GM08714 (cell line): ENCODE measurements around the gene MON1B.
"Not testable (repeated sequence)": the region's sequence is repeated elsewhere in the genome, so short reads cannot be mapped to it uniquely, and the experiment has no call there.

ENCODE experiments used
- H3K4me3 ChIP-seq: fragments of 200-500 bp; sonication (Bioruptor generic); 2 replicates; pipeline ENCODE4 v1.5.1; 2014; ENCODE audit warnings: mild to moderate bottlenecking, low read length, inconsistent platforms
- ZNF274 ChIP-seq: IDR thresholded peaks from 2 replicates; pipeline ENCODE4 v1.6.1; 2012; ENCODE audit warnings: mild to moderate bottlenecking, low read depth, low read length

MON1B gene

GRCh38 chr16:77212741-77213541, 22.0 kb downstream of the MON1B start:
- no peak for TF ChIP-seq ZNF274
- peak overlapping the region; percentile 72 for H3K4me3 ChIP-seq

DNA sequence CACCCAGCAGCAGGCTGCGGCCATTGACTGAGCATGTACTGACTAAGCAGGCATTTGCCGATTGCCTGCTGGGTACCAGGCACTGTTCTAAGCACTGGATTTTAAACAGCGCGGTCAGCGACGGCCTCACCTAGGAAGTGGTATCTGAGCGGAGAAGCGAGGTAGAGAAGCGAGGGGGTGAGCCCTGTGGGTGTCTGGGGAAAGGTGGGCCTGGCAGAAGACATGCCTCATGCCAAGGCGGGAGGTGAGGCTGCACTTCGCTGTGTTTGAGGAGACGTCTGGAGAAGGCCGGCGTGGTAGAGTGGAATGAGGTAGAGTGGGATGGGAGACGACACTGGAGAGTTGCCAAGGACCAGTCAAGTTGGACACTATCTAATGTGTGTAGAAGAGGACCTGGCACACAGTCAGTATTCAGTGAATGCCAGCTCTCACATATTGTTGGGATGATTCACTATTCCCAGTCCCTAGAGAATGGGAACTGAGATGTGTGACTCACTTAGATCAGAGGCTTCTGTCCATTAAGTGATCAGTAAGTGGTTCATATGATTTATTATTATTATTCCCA, 22.6 kb downstream of the MON1B start:
- H3K4me3 ChIP-seq, result no peak overlapping the region
- TF ChIP-seq ZNF274, result no peak

DNA sequence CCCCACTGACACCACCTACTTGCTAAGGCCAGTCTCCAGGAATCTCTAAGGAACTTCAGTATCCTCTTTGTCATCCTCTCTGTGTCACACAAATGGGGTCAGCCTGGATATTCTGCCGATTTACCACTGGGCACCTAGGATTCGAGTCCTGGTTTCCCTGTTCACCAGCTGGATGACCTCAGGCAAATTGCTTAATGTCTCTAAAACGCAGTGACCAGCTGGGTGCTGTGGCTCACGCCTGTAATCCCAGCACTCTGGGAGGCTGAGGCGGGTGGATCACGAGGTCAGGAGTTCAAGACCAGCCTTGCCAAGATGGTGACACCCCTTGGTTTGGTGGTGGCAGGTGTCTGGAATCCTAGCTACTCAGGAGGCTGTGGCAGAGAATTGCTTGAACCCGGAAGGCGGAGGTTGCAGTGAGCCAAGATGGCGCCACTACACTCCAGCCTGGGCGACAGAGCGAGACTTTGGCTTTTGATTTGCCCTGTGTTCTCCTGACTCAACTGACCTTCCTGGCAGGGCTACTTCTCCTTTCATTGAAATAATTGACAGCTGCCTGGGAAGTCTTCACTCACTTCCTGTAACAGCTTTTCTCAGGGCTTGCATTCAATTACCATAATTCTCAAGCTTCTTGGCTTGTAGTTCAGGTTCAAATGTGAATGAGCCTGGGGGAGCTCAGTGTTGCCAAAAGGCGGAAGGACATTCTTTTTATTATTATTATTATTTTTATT, 23.6 kb downstream of the MON1B start:
- H3K4me3 ChIP-seq, result no peak overlapping the region
- no peak for TF ChIP-seq ZNF274

DNA sequence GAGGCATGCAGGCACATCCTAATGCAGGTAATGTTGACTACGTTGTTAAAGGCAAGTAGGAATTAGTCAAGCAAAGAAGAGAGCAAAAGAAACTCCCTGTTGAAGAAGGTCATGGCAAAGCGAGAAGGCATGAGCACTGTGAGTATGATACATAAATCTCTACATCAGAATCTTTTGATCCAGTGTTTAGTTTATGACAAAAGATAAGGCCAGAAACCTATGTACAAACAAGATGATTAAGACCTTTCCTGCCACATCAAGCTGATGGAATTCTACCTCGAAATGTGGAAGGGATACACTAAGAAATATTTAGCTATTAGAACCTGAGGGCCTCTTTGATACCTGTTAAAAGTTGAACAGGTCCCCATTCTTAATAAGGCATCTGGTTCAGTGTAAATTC, 28.4 kb downstream of the MON1B start:
- no peak overlapping the region for H3K4me3 ChIP-seq
- no peak for TF ChIP-seq ZNF274

- TF ChIP-seq ZNF274, result no peak
These were observed 29.4 kb downstream of the MON1B start for GRCh38 chr16:77220427-77220826.

DNA sequence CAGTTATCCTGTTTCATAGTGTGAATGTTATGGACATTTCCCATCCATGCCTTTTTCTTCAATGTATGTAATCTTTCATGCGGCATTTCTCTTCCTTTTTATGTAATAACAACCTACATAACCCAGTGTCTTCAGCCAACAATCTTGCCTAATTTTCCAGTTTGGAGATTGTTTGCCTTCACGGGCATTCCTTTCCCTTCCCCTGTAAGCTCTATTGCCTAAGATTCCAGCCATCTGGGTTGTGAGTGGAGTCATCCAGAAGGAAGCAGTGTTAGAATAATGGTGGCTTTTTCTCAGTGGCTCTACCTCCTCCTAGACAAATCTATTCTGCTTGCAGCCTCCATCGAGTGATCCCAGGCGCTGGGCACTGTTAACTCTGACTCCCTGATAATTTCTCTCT, 30.5 kb downstream of the MON1B start:
- TF ChIP-seq ZNF274, result no peak
- no peak overlapping the region for H3K4me3 ChIP-seq

More at GRCh38 chr16:77220427-77220826, 29.4 kb downstream of the MON1B start:
- H3K4me3 ChIP-seq, result no peak overlapping the region

DNA sequence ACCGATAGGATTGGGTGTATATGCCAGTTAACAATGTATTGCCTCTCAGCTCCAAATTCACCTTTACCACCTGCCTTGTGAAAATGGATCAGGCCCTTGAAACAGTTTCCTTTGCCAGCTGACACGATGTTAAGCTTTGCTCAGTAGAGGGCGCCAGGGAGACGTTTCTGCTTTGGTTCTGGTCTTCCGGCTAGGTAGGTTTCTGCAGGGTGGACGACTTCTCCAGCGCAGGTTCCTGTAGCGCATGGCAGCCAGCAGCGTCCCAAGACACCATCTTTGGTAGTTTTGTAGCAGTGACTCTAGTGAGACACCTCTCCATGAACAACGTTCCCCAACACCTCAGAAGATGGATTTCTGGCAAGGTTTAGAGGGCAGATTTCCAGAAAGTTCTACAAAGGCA, 32.2 kb downstream of the MON1B start:
- no peak overlapping the region for H3K4me3 ChIP-seq
- no peak for TF ChIP-seq ZNF274

- H3K4me3 ChIP-seq, result no peak overlapping the region
- no peak for TF ChIP-seq ZNF274
These were observed 34.2 kb downstream of the MON1B start for GRCh38 chr16:77225182-77225581.

GRCh38 chr16:77227745-77228144, 36.8 kb downstream of the MON1B start:
- no peak overlapping the region for H3K4me3 ChIP-seq
- no peak for TF ChIP-seq ZNF274

GRCh38 chr16:77231047-77231446, 40.1 kb downstream of the MON1B start:
- no peak for TF ChIP-seq ZNF274

GRCh38 chr16:77233799-77234519, 43.0 kb downstream of the MON1B start:
- no peak for TF ChIP-seq ZNF274
- H3K4me3 ChIP-seq, result no peak overlapping the region

More at GRCh38 chr16:77231047-77231446, 40.1 kb downstream of the MON1B start:
- H3K4me3 ChIP-seq, result no peak overlapping the region

GRCh38 chr16:77234611-77235010, 43.6 kb downstream of the MON1B start:
- H3K4me3 ChIP-seq, result no peak overlapping the region
- TF ChIP-seq ZNF274, result no peak

GRCh38 chr16:77236063-77236511, 45.1 kb downstream of the MON1B start:
- no peak overlapping the region for H3K4me3 ChIP-seq
- no peak for TF ChIP-seq ZNF274

GRCh38 chr16:77238593-77238992, 47.6 kb downstream of the MON1B start:
- no peak for TF ChIP-seq ZNF274
- H3K4me3 ChIP-seq, result no peak overlapping the region

DNA sequence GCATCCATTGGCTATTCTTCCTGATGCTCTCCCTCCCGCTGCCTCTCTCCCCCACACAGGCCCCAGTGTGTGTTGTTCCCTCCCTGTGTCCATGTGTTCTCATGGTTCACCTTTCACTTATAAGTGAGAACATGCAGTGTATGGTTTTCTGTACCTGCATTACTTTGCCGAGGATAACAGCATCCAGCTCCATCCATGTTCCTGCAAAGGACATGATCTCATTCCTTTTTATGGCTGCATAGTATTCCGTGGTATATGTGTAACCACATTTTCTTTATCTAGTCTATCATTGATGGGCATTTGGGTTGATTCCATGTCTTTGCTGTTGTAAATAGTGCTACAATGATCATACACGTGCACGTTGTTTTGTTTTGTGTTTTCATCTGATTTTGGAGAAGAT, 51.5 kb downstream of the MON1B start:
- H3K4me3 ChIP-seq, result not testable (repeated sequence)
